ENCODE results near the gene OBI1. TPM values are rescaled to one million over a fixed set of nuclear protein-coding genes. Genes with fewer than 3 reads are reported as not detected.

The OBI1 gene
- total and polyA plus RNA-seq, 9 of the 15 experiments (the other 6 are each of a cell fraction or from before 2014, with no cell fraction given), result 8.7 to 18.4 (median 14.2) TPM

GRCh38 chr13:78607409-78608251, 51.3 kb downstream of the OBI1 start:
- no peaks in the 10 kb centered on the region for H3K36me3 ChIP-seq (ENCODE audit: control insufficient read depth, insufficient read depth, low read length)
- no peak overlapping the region for H3K27ac ChIP-seq (ENCODE audit: extremely low read depth, low read depth, low read length)
- no TSS peak for BruUV-seq (replicated peaks)
- no peaks in the 10 kb centered on the region for H3K9me3 ChIP-seq (replicated peaks; ENCODE audit: control insufficient read depth, insufficient read depth, low read depth, low read length)
- H4K20me1 ChIP-seq (replicated peaks; ENCODE audit: control insufficient read depth, insufficient read depth, low read length), result no peaks in the 10 kb centered on the region
- DNase-seq (ENCODE audit: extremely low read depth in 1 of 4, low spot score in 3 of 4), result no peak
- no peak overlapping the region for H2AFZ ChIP-seq (ENCODE audit: low read depth, low read length)
- no peak for FAIRE-seq
- no peaks in the 10 kb centered on the region for H3K9me1 ChIP-seq (ENCODE audit: control insufficient read depth, insufficient read depth, low read length)
- no peak overlapping the region for H3K4me3 ChIP-seq
- intact Hi-C loops (cut with micrococcal nuclease) (no loop called here), in situ Hi-C loops (cut with MboI) (no loop called here)
- ChIA-PET POLR2A (interaction anchor here (0.7 to 1.0 kb wide), 3 partner anchors 13 to 1355 kb away, joined by 3 read pairs; no protein-coding TSS in a partner anchor), CTCF (ENCODE audit: low intra/inter-chr PET ratio) (no interaction called here)
- peaks cover 7 to 14% of the 10 kb centered on the region in 2 experiments; a peak in 3 of 5 replicates for H3K4me1 ChIP-seq (replicated peaks in 1 of 2; ENCODE audit: control insufficient read depth in 2 of 2, insufficient read depth in 2 of 2, low read length in 2 of 2)
- H3K27me3 ChIP-seq (ENCODE audit: control insufficient read depth in 2 of 2, insufficient read depth in 2 of 2, low read length in 2 of 2), result no peaks in the 10 kb centered on the region
- no peaks in the 10 kb centered on the region for H3K79me2 ChIP-seq (ENCODE audit: control insufficient read depth, insufficient read depth, low read length)
- ATAC-seq, result no peak
- H3K9ac ChIP-seq (ENCODE audit: insufficient read depth in 1 of 2, low read depth in 2 of 2, low read length in 2 of 2), result no peak overlapping the region
- WGBS (ENCODE audit: insufficient coverage, low coverage, missing lambda C conversion rate), result 35% methylated on average over 9 of the region's 42 CpGs
- no peak overlapping the region for H3K4me2 ChIP-seq (ENCODE audit: insufficient read depth, low read length)
- TF ChIP-seq ELK3 (CRISPR knock-in tag; IDR thresholded peaks at IDR 0.05) (no peak), CHD4 (IDR thresholded peaks at IDR 0.05; ENCODE audit: insufficient read depth, insufficient replicate concordance, low read depth, low read length, poor library complexity, severe bottlenecking) (no peak)

Data from K562 (cell line).